ENCODE data around the gene LRRN2.
A peak's percentile ranks its signal among the peaks of the same experiment; 100 is the strongest.

DNA sequence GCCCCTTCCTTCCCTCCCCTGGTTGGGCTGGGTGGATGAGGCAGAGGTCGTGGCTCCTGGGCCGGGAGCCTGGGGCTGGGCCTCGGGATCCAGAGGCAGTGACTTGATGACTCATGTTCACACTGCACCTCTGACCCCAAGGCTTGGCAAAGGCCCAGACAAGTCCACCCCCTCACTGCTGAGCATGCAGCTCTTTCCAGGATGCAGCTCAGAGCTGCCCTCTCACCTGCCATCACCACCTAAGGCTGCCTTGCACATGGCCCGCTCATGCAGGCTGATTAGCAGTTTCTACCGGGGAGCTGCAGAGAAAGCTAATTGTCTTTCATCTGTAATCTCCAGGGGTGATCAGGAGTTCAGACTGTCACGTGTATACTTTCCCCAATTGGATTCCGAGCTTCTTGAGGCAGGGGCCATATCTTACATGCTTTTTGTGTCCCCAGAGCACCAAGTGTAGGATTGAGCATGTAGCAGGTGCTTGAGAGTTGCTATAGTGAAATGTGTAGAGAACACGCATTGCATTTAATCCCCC, 62.1 kb downstream of the LRRN2 start:
- no peak for TF ChIP-seq EP300 (IDR thresholded peaks at IDR 0.05)
- TF ChIP-seq MYC (IDR thresholded peaks at IDR 0.05; ENCODE audit: borderline replicate concordance, low read length): no peak
- TF ChIP-seq, protein P1, sequence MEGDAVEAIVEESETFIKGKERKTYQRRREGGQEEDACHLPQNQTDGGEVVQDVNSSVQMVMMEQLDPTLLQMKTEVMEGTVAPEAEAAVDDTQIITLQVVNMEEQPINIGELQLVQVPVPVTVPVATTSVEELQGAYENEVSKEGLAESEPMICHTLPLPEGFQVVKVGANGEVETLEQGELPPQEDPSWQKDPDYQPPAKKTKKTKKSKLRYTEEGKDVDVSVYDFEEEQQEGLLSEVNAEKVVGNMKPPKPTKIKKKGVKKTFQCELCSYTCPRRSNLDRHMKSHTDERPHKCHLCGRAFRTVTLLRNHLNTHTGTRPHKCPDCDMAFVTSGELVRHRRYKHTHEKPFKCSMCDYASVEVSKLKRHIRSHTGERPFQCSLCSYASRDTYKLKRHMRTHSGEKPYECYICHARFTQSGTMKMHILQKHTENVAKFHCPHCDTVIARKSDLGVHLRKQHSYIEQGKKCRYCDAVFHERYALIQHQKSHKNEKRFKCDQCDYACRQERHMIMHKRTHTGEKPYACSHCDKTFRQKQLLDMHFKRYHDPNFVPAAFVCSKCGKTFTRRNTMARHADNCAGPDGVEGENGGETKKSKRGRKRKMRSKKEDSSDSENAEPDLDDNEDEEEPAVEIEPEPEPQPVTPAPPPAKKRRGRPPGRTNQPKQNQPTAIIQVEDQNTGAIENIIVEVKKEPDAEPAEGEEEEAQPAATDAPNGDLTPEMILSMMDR (IDR thresholded peaks at IDR 0.05): no peak
- TF ChIP-seq POLR2AphosphoS2 (conservative IDR thresholded peaks at IDR 0.05; ENCODE audit: low read length): no peak
- TF ChIP-seq, protein P2, sequence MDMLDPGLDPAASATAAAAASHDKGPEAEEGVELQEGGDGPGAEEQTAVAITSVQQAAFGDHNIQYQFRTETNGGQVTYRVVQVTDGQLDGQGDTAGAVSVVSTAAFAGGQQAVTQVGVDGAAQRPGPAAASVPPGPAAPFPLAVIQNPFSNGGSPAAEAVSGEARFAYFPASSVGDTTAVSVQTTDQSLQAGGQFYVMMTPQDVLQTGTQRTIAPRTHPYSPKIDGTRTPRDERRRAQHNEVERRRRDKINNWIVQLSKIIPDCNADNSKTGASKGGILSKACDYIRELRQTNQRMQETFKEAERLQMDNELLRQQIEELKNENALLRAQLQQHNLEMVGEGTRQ (IDR thresholded peaks at IDR 0.05): no peak
- TF ChIP-seq MAFK (IDR thresholded peaks at IDR 0.05; ENCODE audit: partially characterized antibody): peak; percentile 22

Measured in A549 (cell line).